Heart right ventricle (tissue), 12 donors: ENCODE results near the gene CCT8. TPM values are rescaled to one million over a fixed set of nuclear protein-coding genes. Genes with fewer than 3 reads are reported as not detected.

ENCODE experiments used
- polyA plus RNA-seq, 2 donors: library from polyadenylated mRNA; stranded (reverse); fragments of 200-250 nt; gene quantifications; one replicate each; pipeline ENCODE4 v1.2.3, GENCODE V29; 2013
- total RNA-seq, 10 donors: library from RNA; stranded (reverse); fragmentation: NEBNext Ultra II Directional in 3 of 10; extraction: Animal tissue kit (Norgen Biotek cat#: 25700) in 3 of 10; gene quantifications; one replicate each; pipeline versions ENCODE4 v1.2.1 to v1.2.4, GENCODE V29; 2021 to 2023
- donor health status: ischemic (EF 13 %, LVEDD 7.1; RV severe dilation, severe dysfunction).
- donor health status: healthy with polysubstance abuse.
- donor health status: DM: no; HTN: yes; CAD: no.
- donor health status: DM: no; HTN: no; CAD: no.
- donor health status: ischemic (EF 25% LVEDD 6.9; RV normal size, moderate dysfunction).
- donor health status: ischemic (EF 25% LVEDD 5.7; RV mildly dilated, moderate dysfunction).
- donor health status: healthy.
- donor health status: nonischemic (EF 11% LVEDD 7.7; RV severe dilation, severe dysfunction).
- donor health status: DM: yes; HTN: yes; CAD: no.
- donor health status: PGD.
- donor health status: ischemic (EF 29% LVEDD 5.4; RV normal size, mild dysfunction).
- donor health status: nonischemic (EF 23%, LVEDD 6.1; RV moderate dilation, normal function).

CCT8 gene
- total and polyA plus RNA-seq, 12 donors: 75.6 to 156 (median 112) TPM

Other genes with a start within 250 kb of the CCT8 start
- gene LTN1, start 80.8 kb downstream of the CCT8 start, total RNA-seq: 10 to 100 TPM; 15.5 to 20.4 (median 18.1) TPM
- gene LTN1, start 80.8 kb downstream of the CCT8 start, polyA plus RNA-seq: 1 to 10 TPM; 3.2 to 4.5 TPM
- gene RWDD2B, start 54.3 kb downstream of the CCT8 start, total RNA-seq: 10 to 100 TPM; 11.3 to 22.0 (median 17.9) TPM
- gene RWDD2B, start 54.3 kb downstream of the CCT8 start, polyA plus RNA-seq: 10 to 100 TPM in 1 of 2 donors, 1 to 10 TPM in 1; 8.3 to 13.6 TPM
- gene USP16, start 49.0 kb downstream of the CCT8 start, total RNA-seq: 10 to 100 TPM; 28.9 to 41.8 (median 33.0) TPM
- gene USP16, start 49.0 kb downstream of the CCT8 start, polyA plus RNA-seq: 10 to 100 TPM; 20.3 to 23.6 TPM
- 10 to 100 TPM in 3 of 10 donors, 1 to 10 TPM in 4, under 1 TPM in 3; 0.64 to 62.1 (median 4.3) TPM for gene MAP3K7CL, start 57.0 kb upstream of the CCT8 start, total RNA-seq
- gene MAP3K7CL, start 57.0 kb upstream of the CCT8 start, polyA plus RNA-seq: 1 to 10 TPM; 2.6 to 3.2 TPM
- 10 to 100 TPM; 29.4 to 78.7 (median 51.3) TPM for gene BACH1, start 225.3 kb upstream of the CCT8 start, total RNA-seq
- 1 to 10 TPM; 2.7 to 9.2 TPM for gene BACH1, start 225.3 kb upstream of the CCT8 start, polyA plus RNA-seq